ENCODE data around the gene DUS1L. TPM values are rescaled to one million over a fixed set of nuclear protein-coding genes. Genes with fewer than 3 reads are reported as not detected.

DUS1L gene
- 21.4 and 27.0 TPM in 2 replicates for polyA plus RNA-seq (2011; rRNA removed)
- 14.5 and 14.8 TPM in 2 replicates for polyA minus RNA-seq (2011; rRNA and poly(A)+ RNA removed)

DNA sequence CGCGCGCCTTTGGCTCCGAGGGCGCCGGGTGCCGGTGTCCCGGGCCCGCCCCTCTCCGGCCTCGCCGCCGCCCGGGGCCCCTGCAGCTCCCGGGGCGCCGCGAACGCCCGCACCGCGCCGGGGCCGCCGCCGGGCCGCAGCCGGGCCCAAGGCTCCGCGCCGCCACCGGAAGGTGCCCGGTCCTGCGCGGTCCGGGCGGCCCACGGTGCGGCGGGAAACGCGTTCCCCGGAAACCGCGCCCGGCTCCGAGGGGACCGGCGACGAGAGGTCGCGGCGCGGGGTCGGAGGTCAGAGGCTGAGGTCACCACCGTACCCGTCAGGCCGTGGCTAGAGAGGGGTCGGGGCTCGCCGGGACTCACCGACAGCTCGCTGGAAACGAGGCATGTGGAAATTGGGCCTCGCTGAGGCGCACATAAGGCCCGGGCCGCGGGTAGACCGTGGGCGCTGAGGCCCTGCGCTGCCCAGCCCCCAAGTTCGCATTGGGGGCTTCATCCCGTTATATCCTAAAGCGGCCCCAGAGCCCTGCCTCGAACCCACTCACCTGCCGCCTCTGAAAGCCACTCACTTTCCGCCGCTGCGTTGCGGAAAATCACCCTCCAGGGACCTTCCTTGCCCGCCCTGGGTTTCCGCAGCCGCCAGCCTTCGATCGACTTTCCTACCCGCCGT lies at the start of gene DUS1L:
DUS1L (minus strand) TSS at position 167 of the 666 bp plus-strand sequence. CDS start 745 bp downstream, outside the sequence.
- POLR2A ChIA-PET: interaction anchor here (1.1 kb wide), 1 partner anchor 17 kb away, joined by 3 read pairs; no protein-coding TSS in a partner anchor
- no peak for DNase-seq (ENCODE audit: low read depth, low spot score)
- Histone ChIP-seq H3K9me3 (ENCODE audit: control insufficient read depth, insufficient read depth, low read length) (no peaks in the 10 kb centered on the region; the same call in 1 of the 2 replicates), H3K27ac (ENCODE audit: low read depth, low read length) (peak within 1 kb of the TSS; percentile 11), H3K4me3 (ENCODE audit: low read depth, low read length) (peak within 1 kb of the TSS; percentile 76), H3K27me3 (ENCODE audit: control insufficient read depth, insufficient read depth, low read length) (no peaks in the 10 kb centered on the region)
- TF ChIP-seq, protein P1, sequence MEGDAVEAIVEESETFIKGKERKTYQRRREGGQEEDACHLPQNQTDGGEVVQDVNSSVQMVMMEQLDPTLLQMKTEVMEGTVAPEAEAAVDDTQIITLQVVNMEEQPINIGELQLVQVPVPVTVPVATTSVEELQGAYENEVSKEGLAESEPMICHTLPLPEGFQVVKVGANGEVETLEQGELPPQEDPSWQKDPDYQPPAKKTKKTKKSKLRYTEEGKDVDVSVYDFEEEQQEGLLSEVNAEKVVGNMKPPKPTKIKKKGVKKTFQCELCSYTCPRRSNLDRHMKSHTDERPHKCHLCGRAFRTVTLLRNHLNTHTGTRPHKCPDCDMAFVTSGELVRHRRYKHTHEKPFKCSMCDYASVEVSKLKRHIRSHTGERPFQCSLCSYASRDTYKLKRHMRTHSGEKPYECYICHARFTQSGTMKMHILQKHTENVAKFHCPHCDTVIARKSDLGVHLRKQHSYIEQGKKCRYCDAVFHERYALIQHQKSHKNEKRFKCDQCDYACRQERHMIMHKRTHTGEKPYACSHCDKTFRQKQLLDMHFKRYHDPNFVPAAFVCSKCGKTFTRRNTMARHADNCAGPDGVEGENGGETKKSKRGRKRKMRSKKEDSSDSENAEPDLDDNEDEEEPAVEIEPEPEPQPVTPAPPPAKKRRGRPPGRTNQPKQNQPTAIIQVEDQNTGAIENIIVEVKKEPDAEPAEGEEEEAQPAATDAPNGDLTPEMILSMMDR (IDR thresholded peaks at IDR 0.05; ENCODE audit: low read depth, low read length): no peak
- CTCF ChIA-PET: no interaction called here

DNA sequence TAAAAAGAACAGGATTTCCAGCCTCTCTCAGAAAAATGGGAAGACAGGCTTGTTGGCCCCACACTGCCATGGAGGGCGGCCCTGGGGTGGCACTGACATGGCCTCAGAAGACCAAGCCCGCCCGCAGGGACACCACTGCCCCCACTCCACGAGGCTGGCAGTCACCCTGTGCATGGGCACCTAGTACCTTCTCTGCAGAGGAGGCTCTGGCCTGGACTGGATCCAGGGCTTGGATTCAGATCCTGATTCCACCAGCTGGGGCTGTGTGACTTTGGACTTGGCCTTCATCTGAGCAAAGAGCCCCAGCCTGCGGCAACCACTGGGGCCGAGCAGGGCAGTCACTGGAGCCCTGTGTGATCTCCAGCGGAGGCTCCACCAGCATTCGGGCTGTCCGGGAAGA lies 49.3 kb upstream of the DUS1L start:
- ChIA-PET CTCF (no interaction called here), POLR2A (no interaction called here)
- DNase-seq (ENCODE audit: low read depth, low spot score): no peak
- H3K27ac ChIP-seq (ENCODE audit: low read depth, low read length): no peak overlapping the region
- no peaks in the 10 kb centered on the region for H3K27me3 ChIP-seq (ENCODE audit: control insufficient read depth, insufficient read depth, low read length)
- TF ChIP-seq, protein P1 (IDR thresholded peaks at IDR 0.05; ENCODE audit: low read depth, low read length): no peak
- H3K9me3 ChIP-seq (ENCODE audit: control insufficient read depth, insufficient read depth, low read length): no peaks in the 10 kb centered on the region
- no peak overlapping the region for H3K4me3 ChIP-seq (ENCODE audit: low read depth, low read length)

DNA sequence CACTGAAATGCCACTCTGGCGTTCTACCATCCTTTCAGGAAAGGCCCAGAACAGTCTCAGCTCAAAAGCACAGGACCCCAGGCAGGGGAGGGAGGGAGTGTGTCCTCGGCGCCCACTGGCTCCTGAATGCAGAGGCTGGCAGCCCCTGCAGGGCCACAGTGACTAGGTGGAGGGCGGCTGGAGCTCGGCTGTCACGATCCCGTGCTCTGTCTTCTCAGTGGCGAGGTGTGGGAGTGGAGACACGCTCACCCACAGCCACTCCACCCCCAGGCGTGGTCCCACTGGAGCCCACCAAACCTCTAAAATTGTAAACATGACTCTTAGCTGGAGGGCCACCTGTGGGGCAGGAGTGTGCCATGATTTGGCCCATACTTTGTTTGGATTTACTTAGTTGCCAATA lies 48.8 kb upstream of the DUS1L start:
- H3K4me3 ChIP-seq (ENCODE audit: low read depth, low read length): no peak overlapping the region
- no peaks in the 10 kb centered on the region for H3K9me3 ChIP-seq (ENCODE audit: control insufficient read depth, insufficient read depth, low read length)
- POLR2A ChIA-PET: no interaction called here
- DNase-seq (ENCODE audit: low read depth, low spot score): no peak
- CTCF ChIA-PET: no interaction called here
- no peaks in the 10 kb centered on the region for H3K27me3 ChIP-seq (ENCODE audit: control insufficient read depth, insufficient read depth, low read length)
- TF ChIP-seq, protein P1 (IDR thresholded peaks at IDR 0.05; ENCODE audit: low read depth, low read length): no peak
- H3K27ac ChIP-seq (ENCODE audit: low read depth, low read length): no peak overlapping the region

- ChIA-PET CTCF (no interaction called here), POLR2A (no interaction called here)
- Histone ChIP-seq H3K4me3 (ENCODE audit: low read depth, low read length) (no peak overlapping the region), H3K27me3 (ENCODE audit: control insufficient read depth, insufficient read depth, low read length) (no peaks in the 10 kb centered on the region), H3K9me3 (ENCODE audit: control insufficient read depth, insufficient read depth, low read length) (no peaks in the 10 kb centered on the region), H3K27ac (ENCODE audit: low read depth, low read length) (no peak overlapping the region)
- no peak for DNase-seq (ENCODE audit: low read depth, low spot score)
- TF ChIP-seq, protein P1 (IDR thresholded peaks at IDR 0.05; ENCODE audit: low read depth, low read length): no peak
Measured at GRCh38 chr17:82113941-82114340, 48.3 kb upstream of the DUS1L start.

DNA sequence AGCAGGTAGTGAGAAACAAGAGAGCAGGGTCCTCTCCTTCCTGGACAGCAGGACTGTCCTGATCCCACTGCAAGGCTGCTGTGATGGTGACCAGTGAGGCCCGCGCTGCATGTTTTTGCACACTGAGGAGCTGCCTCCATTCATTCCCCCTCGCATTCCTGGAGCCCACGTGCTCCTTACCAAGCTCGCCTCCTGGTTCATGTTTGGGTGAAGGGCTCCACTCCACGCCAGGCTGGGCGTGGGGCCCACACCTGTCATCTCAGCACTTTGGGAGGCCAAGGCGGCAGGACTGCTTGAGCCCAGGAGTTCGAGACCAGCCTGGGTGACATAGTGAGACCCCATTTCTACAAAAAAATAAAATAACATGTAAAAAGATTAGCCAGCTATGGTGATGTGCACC lies 47.8 kb upstream of the DUS1L start:
- POLR2A ChIA-PET: no interaction called here

More for the DNA sequence above, 47.8 kb upstream of the DUS1L start:
- CTCF ChIA-PET: no interaction called here
- H3K27ac ChIP-seq (ENCODE audit: low read depth, low read length): no peak overlapping the region
- no peak for DNase-seq (ENCODE audit: low read depth, low spot score)
- H3K9me3 ChIP-seq (ENCODE audit: control insufficient read depth, insufficient read depth, low read length): no peaks in the 10 kb centered on the region
- TF ChIP-seq, protein P1 (IDR thresholded peaks at IDR 0.05; ENCODE audit: low read depth, low read length): no peak
- no peaks in the 10 kb centered on the region for H3K27me3 ChIP-seq (ENCODE audit: control insufficient read depth, insufficient read depth, low read length)
- H3K4me3 ChIP-seq (ENCODE audit: low read depth, low read length): no peak overlapping the region
